Activated B cell treated with CpG ODN at 0.5 μM for 24 hours (primary cell): Measurements from ENCODE around the gene EMB. TPM values are rescaled to one million over a fixed set of nuclear protein-coding genes. Genes with fewer than 3 reads are reported as not detected.
"Not testable (repeated sequence)": the region's sequence is repeated elsewhere in the genome, so short reads cannot be mapped to it uniquely, and the experiment has no call there.

Experiments used
- ATAC-seq: fragments of 200-7000 bp; cut with Tn5 transposase; one replicate; pipeline ENCODE4 v1.10.0; 2021; ENCODE audit warnings: low read depth, mild to moderate bottlenecking, moderate library complexity
- CTCF ChIA-PET: fragments of 350-600 bp; sonication (Branson Sonifier 250); formaldehyde crosslinking; loops from one replicate; lab custom pipeline; 2021; ENCODE audit warnings: antibody characterized with exemption; lab: Charles Lee
- POLR2A ChIA-PET: fragments of 350-600 bp; sonication (Branson Sonifier 250); formaldehyde crosslinking; loops from one replicate; lab custom pipeline; 2021; ENCODE audit warnings: antibody characterized with exemption; lab: Charles Lee
- DNase-seq: peaks from one replicate; pipeline ENCODE4 v3.0.0; 2022
- H3K27ac Mint-ChIP-seq: one replicate; pipeline ENCODE4 v1.8.0; 2020; ENCODE audit warnings: mixed read lengths
- H3K27me3 Mint-ChIP-seq: one replicate; pipeline ENCODE4 v1.8.0; 2021; ENCODE audit warnings: mixed read lengths
- H3K36me3 Mint-ChIP-seq: one replicate; pipeline ENCODE4 v1.8.0; 2021; ENCODE audit warnings: low read depth, mixed read lengths
- H3K4me1 Mint-ChIP-seq: one replicate; pipeline ENCODE4 v1.8.0; 2021; ENCODE audit warnings: mixed read lengths
- H3K4me3 Mint-ChIP-seq: one replicate; pipeline ENCODE4 v1.8.0; 2020; ENCODE audit warnings: mild to moderate bottlenecking, mixed read lengths
- H3K9me3 Mint-ChIP-seq: one replicate; pipeline ENCODE4 v1.8.0; 2020; ENCODE audit warnings: mixed read lengths
- intact Hi-C: fragments of 100-400 bp; cut with micrococcal nuclease; formaldehyde crosslinking; loops from one replicate; pipeline ENCODE4 v1.15.1; 2024
- total RNA-seq: library from RNA; stranded (reverse); gene quantifications from 2 replicates; pipeline ENCODE4 v1.2.3, GENCODE V29; 2022
- TF ChIP-seq, protein P1 (sequence below): fragments of 200-600 bp; IDR thresholded peaks from one replicate; pipeline ENCODE4 v1.8.0; 2022; ENCODE audit warnings: antibody characterized with exemption, mild to moderate bottlenecking

EMB gene
- total RNA-seq, 1 donor from 2014 or later, result 70.2 TPM

DNA sequence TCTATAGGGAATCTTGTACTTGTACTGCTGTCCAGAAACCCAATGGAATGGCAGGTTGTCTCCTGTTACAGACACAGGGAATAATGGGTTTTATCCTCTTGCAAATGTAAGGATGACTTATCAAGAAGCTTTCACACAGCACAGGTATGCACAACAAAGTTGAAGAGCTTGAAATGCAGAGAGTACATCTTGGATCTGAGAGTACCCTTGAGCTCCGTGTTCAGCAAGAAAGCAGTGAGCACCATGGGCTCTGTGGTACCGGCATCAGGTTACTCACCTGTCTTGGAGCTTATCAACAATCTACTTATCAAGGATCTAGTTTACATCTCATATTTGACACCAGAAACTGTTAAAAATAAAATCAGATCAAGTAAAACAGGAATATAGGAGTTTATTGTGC, 22.0 kb upstream of the EMB start:
- Mint-ChIP-seq H3K4me3 (no peak overlapping the region), H3K27me3 (no peaks in the 10 kb centered on the region), H3K36me3 (no peaks in the 10 kb centered on the region), H3K4me1 (peaks cover 11% of the 10 kb centered on the region), H3K27ac (no peak overlapping the region), H3K9me3 (peaks cover 2% of the 10 kb centered on the region)
- TF ChIP-seq, protein P1, sequence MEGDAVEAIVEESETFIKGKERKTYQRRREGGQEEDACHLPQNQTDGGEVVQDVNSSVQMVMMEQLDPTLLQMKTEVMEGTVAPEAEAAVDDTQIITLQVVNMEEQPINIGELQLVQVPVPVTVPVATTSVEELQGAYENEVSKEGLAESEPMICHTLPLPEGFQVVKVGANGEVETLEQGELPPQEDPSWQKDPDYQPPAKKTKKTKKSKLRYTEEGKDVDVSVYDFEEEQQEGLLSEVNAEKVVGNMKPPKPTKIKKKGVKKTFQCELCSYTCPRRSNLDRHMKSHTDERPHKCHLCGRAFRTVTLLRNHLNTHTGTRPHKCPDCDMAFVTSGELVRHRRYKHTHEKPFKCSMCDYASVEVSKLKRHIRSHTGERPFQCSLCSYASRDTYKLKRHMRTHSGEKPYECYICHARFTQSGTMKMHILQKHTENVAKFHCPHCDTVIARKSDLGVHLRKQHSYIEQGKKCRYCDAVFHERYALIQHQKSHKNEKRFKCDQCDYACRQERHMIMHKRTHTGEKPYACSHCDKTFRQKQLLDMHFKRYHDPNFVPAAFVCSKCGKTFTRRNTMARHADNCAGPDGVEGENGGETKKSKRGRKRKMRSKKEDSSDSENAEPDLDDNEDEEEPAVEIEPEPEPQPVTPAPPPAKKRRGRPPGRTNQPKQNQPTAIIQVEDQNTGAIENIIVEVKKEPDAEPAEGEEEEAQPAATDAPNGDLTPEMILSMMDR, result no peak
- intact Hi-C loops, result no loop called here
- no peak for ATAC-seq
- ChIA-PET CTCF (interaction anchor here (1.2 kb wide), 1 partner anchor 69 kb away, joined by 3 read pairs; no protein-coding TSS in a partner anchor), POLR2A (no interaction called here)
- no peak for DNase-seq

DNA sequence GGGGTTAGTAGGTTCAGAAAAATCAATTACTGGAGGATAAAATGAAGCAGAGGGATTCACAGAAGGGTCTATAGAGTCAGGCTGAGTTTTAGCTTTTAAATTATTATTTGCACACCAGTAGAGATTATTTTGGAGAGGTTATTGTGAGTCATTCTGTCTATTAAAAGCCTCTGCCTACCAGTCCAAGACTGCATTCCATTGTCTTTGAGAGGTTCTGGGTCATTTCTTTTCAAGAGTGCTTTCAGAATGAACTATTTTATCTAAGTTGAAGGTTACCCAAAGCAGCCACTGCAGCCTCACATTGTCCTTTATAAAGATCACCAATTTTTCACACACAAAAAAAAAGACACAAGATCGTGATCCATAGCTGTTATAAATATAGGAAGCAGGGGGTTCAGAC, 21.5 kb upstream of the EMB start:
- intact Hi-C loops, result not testable (repeated sequence)

DNA sequence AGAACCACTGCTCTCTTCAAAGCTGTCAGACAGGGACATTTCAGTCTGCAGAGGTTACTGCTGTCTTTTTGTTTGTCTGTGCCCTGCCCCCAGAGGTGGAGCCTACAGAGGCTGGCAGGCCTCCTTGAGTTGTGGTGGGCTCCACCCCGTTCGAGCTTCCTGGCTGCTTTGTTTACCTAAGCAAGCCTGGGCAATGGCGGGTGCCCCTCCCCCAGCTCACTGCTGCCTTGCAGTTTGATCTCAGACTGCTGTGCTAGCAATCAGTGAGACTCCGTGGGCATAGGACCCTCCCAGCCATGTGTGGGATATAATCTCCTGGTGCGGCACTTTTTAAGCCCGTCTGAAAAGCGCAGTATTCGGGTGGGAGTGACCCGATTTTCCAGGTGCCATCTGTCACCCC, 17.3 kb upstream of the EMB start:
- peaks cover 17% of the 10 kb centered on the region for H3K4me1 Mint-ChIP-seq
- H3K36me3 Mint-ChIP-seq, H3K27me3 Mint-ChIP-seq, intact Hi-C loops, H3K4me3 Mint-ChIP-seq, CTCF ChIA-PET, DNase-seq, H3K27ac Mint-ChIP-seq, ATAC-seq, H3K9me3 Mint-ChIP-seq: not testable (repeated sequence)
- POLR2A ChIA-PET, result interaction anchor here (0.5 kb wide), 1 partner anchor 44 kb away, joined by 3 read pairs; no protein-coding TSS in a partner anchor

More for the DNA sequence above, 21.5 kb upstream of the EMB start:
- H3K4me3 Mint-ChIP-seq, DNase-seq, H3K27me3 Mint-ChIP-seq, H3K36me3 Mint-ChIP-seq, ATAC-seq, H3K27ac Mint-ChIP-seq, H3K9me3 Mint-ChIP-seq, POLR2A ChIA-PET: not testable (repeated sequence)
- peaks cover 13% of the 10 kb centered on the region for H3K4me1 Mint-ChIP-seq
- CTCF ChIA-PET, result interaction anchor here (1.2 kb wide), 1 partner anchor 68 kb away, joined by 3 read pairs; no protein-coding TSS in a partner anchor

DNA sequence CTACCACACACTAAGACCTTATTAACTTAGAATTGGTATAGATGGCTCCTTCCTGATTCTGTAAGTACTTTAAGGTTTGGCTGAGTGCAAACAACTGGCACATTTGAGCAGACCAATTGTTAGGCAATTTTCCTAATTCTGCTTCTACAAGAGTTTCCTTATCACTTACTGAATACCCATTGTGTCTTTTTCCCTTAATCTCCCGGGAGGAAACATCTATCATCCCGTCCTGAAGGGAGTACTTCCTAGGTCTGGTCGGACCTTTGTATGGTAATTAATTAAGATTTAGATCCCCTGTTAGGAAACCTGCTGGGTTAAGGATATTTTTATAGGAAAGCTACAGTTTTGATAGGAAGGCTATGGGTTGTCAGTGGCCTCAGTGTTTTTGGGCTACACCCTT, 8.2 kb upstream of the EMB start:
- CTCF ChIA-PET, ATAC-seq: not testable (repeated sequence)

DNA sequence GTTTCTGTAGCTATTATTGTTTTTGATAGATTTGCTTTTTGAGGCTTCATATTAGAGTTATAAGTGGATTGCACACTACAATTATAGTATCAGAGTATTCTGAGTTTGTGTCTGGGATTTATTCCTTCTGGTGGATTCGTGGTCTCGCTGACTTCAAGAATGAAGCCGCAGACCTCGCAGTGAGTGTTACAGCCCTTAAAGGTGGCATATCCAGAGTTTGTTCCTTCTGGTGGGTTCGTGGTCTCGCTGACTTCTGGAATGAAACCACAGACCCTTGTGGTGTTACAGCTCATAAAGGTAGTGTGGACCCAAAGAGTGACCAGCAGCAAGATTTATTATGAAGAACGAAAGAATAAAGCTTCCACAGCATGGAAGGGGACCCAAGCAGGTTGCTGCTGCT, 6.9 kb upstream of the EMB start:
- intact Hi-C loops, result no loop called here
- ATAC-seq (no peak), DNase-seq (no peak)
- H3K27me3 Mint-ChIP-seq, result no peaks in the 10 kb centered on the region
- H3K4me3 Mint-ChIP-seq, result no peak overlapping the region
- peaks cover 54% of the 10 kb centered on the region for H3K4me1 Mint-ChIP-seq
- POLR2A ChIA-PET, result no interaction called here
- H3K27ac Mint-ChIP-seq, result no peak overlapping the region
- TF ChIP-seq, protein P1, result no peak
- no peaks in the 10 kb centered on the region for H3K36me3 Mint-ChIP-seq
- CTCF ChIA-PET, result no interaction called here
- no peaks in the 10 kb centered on the region for H3K9me3 Mint-ChIP-seq

More for the DNA sequence above, 8.2 kb upstream of the EMB start:
- H3K36me3 Mint-ChIP-seq, POLR2A ChIA-PET, H3K27me3 Mint-ChIP-seq, H3K4me3 Mint-ChIP-seq, H3K9me3 Mint-ChIP-seq, intact Hi-C loops, H3K27ac Mint-ChIP-seq, DNase-seq: not testable (repeated sequence)
- peaks cover 49% of the 10 kb centered on the region for H3K4me1 Mint-ChIP-seq

DNA sequence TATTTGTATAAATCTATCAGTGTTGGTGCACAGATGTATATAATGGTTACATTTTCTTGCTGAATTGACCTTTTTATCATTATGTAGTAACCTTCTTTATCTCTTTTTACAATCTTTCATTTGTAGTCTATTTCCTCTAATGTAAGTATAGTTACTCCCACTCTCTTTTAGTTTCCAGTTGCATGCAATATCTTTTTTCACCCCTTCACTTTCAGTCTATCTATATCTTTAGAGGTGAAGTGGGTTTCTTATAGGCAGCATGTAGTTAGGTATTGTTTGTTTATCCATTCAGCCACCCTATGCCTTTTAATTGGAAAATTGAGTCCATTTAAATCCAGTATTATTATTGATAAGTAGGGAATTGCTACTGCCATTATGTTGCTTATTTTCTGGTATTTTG, 6.1 kb upstream of the EMB start:
- TF ChIP-seq, protein P1, result no peak
- Mint-ChIP-seq H3K36me3 (no peaks in the 10 kb centered on the region), H3K27ac (no peak overlapping the region), H3K4me3 (no peak overlapping the region), H3K9me3 (no peaks in the 10 kb centered on the region), H3K4me1 (peaks cover 61% of the 10 kb centered on the region), H3K27me3 (no peaks in the 10 kb centered on the region)
- ChIA-PET POLR2A (no interaction called here), CTCF (no interaction called here)
- DNase-seq, result no peak
- ATAC-seq, result no peak
- intact Hi-C loops, result no loop called here
